ENCODE measurements around the gene RAMACL. TPM values are rescaled to one million over a fixed set of nuclear protein-coding genes. Genes with fewer than 3 reads are reported as not detected.
A peak's percentile ranks its signal among the peaks of the same experiment; 100 is the strongest.

RAMACL gene
- total and polyA plus RNA-seq, 3 experiments from 2014 or later, result 0.13 to 0.60 (median 0.15) TPM

DNA sequence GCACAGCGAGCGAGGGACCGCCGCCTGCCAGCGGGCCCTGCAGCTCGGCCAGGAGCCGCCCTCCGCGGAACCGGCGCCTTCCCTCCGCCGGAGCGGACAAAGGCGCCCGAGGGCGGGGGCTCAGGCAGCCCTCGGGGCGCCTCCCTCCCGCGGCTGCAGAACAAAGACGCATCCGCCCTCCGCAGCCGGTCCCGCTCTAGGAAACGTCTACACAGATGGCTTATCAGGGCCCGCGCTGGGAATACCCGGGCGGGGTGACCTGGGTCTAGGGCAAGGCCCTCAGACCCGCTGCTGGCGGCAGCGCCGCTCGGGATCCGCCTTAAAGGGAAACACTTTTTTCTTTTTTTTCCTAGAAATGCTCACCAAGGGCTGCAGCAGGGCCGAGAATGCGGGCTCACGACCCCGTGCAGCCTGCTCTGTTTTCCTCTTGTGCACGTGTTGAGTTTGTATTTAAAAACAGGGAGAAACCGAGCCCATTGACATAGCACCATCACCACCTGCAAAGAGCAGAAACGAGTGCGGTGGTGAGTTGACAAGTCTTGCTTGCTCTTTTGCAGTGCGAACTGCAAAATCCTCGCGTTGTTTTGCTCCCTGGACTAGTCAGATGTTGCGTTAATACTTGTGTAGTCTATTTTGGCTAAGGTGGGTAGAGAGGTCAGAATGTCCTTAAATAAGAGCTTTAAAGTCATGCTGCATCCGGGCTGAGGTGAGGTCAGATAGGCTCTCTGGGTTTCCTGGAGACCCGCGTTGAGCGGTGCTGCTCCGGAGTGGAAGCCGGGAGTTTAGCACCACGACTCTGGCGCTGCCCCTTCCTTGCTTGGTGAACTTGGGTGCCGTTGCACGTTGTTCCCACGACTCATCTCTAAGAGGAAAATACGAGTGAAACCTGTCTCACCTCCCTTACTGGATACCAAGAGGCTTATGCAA lies 41.7 kb upstream of the RAMACL start:
- Mint-ChIP-seq H3K27ac (peak overlapping the region; percentile 5 to 95 (median 88)), H3K9me3 (no peaks in the 10 kb centered on the region), H3K27me3 (peaks cover 36 to 57% of the 10 kb centered on the region in 2 donors), H3K4me3 (peak overlapping the region; percentile 93 to 99 (median 96)), H3K36me3 (peaks cover 0 to 4% (median 0%) of the 10 kb centered on the region in 3 donors), H3K4me1 (peaks cover 15 to 21% (median 19%) of the 10 kb centered on the region in 3 donors)
- peak overlapping the region; percentile 83 for H3K4me3 ChIP-seq (ENCODE audit: low read length)
- ChIA-PET POLR2A (interaction anchor here (0.6 to 1.2 kb wide), 4 partner anchors 45 to 310 kb away, joined by 4 to 6 read pairs (median 4); no protein-coding TSS in a partner anchor), CTCF (interaction anchor here (0.8 to 1.2 kb wide), 8 partner anchors 10 to 348 kb away, joined by 3 to 4 read pairs (median 4); no protein-coding TSS in a partner anchor)
- H3K27me3 ChIP-seq (ENCODE audit: insufficient read depth, low read length, poor library complexity, severe bottlenecking), result peaks cover 12% of the 10 kb centered on the region
- H3K36me3 ChIP-seq (ENCODE audit: insufficient read depth, low read length), result no peaks in the 10 kb centered on the region
- H3K9me3 ChIP-seq (ENCODE audit: low read length), result no peaks in the 10 kb centered on the region
- peaks cover 14% of the 10 kb centered on the region for H3K4me1 ChIP-seq (ENCODE audit: insufficient read depth, low read length)
- DNase-seq, result peak in 3 of 5 donors; percentile 46 to 78 (median 63)
- H3K27ac ChIP-seq (ENCODE audit: low read depth, low read length), result peak overlapping the region; percentile 43

DNA sequence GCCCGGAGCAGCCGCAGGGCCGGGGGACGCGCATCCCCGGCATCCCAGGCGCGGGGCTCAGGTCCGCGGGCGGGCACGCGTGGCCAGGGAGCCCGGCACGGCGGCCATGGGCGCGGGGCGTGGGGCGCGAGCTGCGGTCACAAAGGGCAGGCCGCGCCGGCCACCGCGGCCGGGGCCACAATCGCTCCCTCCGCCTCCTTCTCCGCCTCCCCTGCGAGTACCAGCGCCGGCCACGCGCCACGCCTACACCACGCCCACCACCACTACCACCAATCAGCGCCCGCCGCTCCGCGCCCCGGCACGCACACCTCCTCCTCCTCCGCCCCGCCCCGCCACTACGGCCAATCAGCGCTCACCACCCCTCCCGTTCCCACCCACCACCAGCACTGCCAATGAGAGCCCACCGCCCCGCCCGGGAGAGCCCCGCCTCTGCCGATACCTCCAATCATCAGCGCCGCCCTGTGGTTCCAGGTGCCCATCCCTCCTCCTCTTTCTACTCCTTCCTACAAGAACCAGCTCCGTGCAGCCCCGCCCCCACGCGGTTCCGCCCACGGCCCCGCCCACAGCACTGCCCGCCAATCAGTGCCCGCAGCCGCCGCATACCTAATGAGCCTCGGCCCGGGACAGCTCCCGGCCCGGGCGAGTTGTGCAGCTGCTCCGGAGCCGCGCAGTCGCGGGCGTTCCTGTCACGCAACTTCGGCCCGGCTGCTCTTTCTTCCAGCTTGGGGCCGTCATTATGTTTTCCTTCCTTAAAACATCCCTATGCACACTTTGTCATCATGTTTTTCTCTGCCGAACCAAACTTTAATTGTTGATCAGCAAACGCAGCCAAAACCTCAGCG lies 40.8 kb upstream of the RAMACL start, which contains the start of gene RPS6KA2:
RPS6KA2 (minus strand) TSS at position 219 of the 842 bp plus-strand sequence. CDS start 232 bp downstream, outside the sequence.
- peak within 1 kb of the TSS; percentile 93 to 99 (median 96) for H3K4me3 Mint-ChIP-seq
- H3K36me3 Mint-ChIP-seq, result peaks cover 0 to 4% (median 0%) of the 10 kb centered on the region in 3 donors
- Histone ChIP-seq H3K4me3 (ENCODE audit: low read length) (peak within 1 kb of the TSS; percentile 83), H3K9me3 (ENCODE audit: low read length) (no peaks in the 10 kb centered on the region), H3K36me3 (ENCODE audit: insufficient read depth, low read length) (no peaks in the 10 kb centered on the region), H3K4me1 (ENCODE audit: insufficient read depth, low read length) (peaks cover 14% of the 10 kb centered on the region), H3K27ac (ENCODE audit: low read depth, low read length) (peak within 1 kb of the TSS; percentile 43), H3K27me3 (ENCODE audit: insufficient read depth, low read length, poor library complexity, severe bottlenecking) (peaks cover 12% of the 10 kb centered on the region)
- H3K4me1 Mint-ChIP-seq, result peaks cover 15 to 21% (median 19%) of the 10 kb centered on the region in 3 donors
- peaks cover 33 to 56% of the 10 kb centered on the region in 2 donors for H3K27me3 Mint-ChIP-seq
- ChIA-PET POLR2A (interaction anchor here (0.6 to 1.2 kb wide), 6 partner anchors 44 to 372 kb away, joined by 3 to 6 read pairs (median 4); partner anchors contain the start of gene CEP43), CTCF (interaction anchor here (0.7 to 1.2 kb wide), 9 partner anchors 11 to 361 kb away, joined by 3 to 4 read pairs (median 3); no protein-coding TSS in a partner anchor)
- H3K27ac Mint-ChIP-seq, result peak within 1 kb of the TSS; percentile 80 to 95 (median 88)
- no peaks in the 10 kb centered on the region for H3K9me3 Mint-ChIP-seq
- DNase-seq, result peak; percentile 99 to 100 (median 100)

DNA sequence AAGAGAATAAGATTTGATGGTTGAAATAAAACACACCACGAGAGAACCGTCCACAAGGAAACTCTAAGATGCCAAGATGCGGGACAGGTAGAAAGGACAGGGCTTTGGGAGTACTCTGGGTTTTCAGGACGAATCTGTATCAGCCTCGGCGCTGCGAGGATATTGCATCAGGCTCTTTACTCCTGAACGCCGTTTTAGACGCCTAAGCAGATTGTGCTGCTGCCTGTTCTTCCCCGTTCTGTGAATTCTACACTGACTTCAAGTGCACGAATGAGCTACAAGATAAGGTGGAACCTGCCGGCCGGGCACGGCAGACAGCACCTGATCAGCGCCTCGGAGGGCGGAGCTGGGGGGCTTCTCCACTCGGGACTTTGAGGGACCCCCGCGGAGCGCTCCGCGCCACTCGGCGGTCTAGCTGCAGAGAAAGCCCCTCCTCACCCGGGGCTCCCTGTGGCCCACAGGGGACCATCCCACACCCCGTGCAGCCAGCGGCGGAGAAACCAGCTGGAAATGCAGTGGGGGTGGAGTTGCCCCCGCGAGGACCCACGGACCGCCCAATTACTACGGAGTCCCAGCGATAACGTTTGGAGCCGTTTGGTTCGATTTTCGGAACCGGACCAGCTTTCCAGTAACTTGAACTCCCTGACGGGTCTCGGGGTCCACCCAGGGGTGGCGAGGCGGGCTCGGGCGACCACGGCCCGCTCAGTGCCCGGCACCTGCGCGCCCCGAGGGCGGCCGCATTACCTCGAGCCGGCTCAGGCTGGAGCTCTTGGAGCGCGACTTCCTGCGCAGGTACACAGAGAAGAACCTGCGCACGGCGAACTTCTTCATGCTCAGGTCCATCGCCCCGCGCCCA lies 39.9 kb upstream of the RAMACL start:
- peaks cover 30 to 54% of the 10 kb centered on the region in 2 donors for H3K27me3 Mint-ChIP-seq
- DNase-seq, result peak; percentile 4 to 62 (median 17)
- peak overlapping the region; percentile 69 to 90 (median 82) for H3K4me3 Mint-ChIP-seq
- Histone ChIP-seq H3K4me3 (ENCODE audit: low read length) (peak overlapping the region; percentile 60), H3K36me3 (ENCODE audit: insufficient read depth, low read length) (no peaks in the 10 kb centered on the region), H3K27me3 (ENCODE audit: insufficient read depth, low read length, poor library complexity, severe bottlenecking) (peaks cover 12% of the 10 kb centered on the region), H3K27ac (ENCODE audit: low read depth, low read length) (no peak overlapping the region), H3K4me1 (ENCODE audit: insufficient read depth, low read length) (peaks cover 14% of the 10 kb centered on the region), H3K9me3 (ENCODE audit: low read length) (no peaks in the 10 kb centered on the region)
- CTCF ChIA-PET, result interaction anchor here (0.7 kb wide), 1 partner anchor 362 kb away, joined by 3 read pairs; no protein-coding TSS in a partner anchor
- POLR2A ChIA-PET, result interaction anchor here (0.6 to 1.2 kb wide), 3 partner anchors 138 to 372 kb away, joined by 3 to 6 read pairs (median 4); partner anchors contain the start of gene CEP43
- H3K36me3 Mint-ChIP-seq, result peaks cover 0 to 4% (median 0%) of the 10 kb centered on the region in 3 donors
- H3K4me1 Mint-ChIP-seq, result peaks cover 15 to 21% (median 19%) of the 10 kb centered on the region in 3 donors
- H3K9me3 Mint-ChIP-seq, result no peaks in the 10 kb centered on the region
- peak overlapping the region in 3 of 8 donors; percentile 4 to 84 (median 14) for H3K27ac Mint-ChIP-seq

DNA sequence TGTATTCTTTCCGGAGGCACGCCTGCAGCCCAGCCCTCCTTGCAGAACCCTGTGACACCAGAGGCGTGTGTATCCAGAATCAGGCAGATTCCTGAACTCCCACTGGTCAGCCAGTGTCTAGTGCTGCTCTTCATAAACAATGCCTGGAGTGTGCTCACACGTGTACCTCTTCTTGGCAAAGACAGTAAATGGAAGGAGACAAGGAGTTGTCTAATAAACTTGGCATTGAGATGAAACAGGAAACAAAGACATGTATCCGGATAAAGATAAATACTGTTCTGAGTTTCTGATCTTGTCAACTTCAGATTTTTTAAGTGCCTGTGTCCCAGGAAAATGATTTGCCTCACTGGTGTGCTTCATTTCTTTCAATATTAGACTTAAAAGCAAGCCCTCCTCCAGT lies 38.9 kb upstream of the RAMACL start:
- Mint-ChIP-seq H3K27ac (peak overlapping the region in 1 of 8 donors; percentile 16), H3K9me3 (no peaks in the 10 kb centered on the region), H3K4me3 (peak overlapping the region in 2 of 7 donors; percentile 69 to 79), H3K4me1 (peaks cover 15 to 21% (median 19%) of the 10 kb centered on the region in 3 donors), H3K36me3 (peaks cover 0 to 4% (median 0%) of the 10 kb centered on the region in 3 donors), H3K27me3 (peaks cover 30 to 47% of the 10 kb centered on the region in 2 donors)
- Histone ChIP-seq H3K27me3 (ENCODE audit: insufficient read depth, low read length, poor library complexity, severe bottlenecking) (peaks cover 12% of the 10 kb centered on the region), H3K9me3 (ENCODE audit: low read length) (no peaks in the 10 kb centered on the region), H3K27ac (ENCODE audit: low read depth, low read length) (no peak overlapping the region), H3K4me1 (ENCODE audit: insufficient read depth, low read length) (peaks cover 14% of the 10 kb centered on the region), H3K36me3 (ENCODE audit: insufficient read depth, low read length) (no peaks in the 10 kb centered on the region), H3K4me3 (ENCODE audit: low read length) (no peak overlapping the region)
- DNase-seq, result no peak
- ChIA-PET CTCF (no interaction called here), POLR2A (no interaction called here)

DNA sequence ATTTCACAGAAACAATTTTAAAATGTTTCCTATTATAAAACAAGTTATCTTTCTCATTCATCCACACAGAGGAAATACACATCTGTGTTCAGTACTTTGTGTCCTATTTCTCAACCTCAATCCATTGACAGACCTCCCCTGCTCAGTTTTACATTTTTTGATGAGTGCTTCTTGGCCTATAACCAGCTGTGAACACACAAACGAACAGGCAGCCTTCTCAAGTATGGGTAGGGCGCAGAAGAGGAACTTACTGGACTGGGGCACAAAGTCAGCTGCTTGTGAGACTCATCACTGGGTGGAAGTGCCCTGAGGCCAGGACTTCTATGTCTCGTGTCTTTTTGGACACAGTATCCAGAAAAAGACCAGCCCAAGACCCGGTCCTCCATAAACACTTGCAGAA lies 37.8 kb upstream of the RAMACL start:
- H3K36me3 Mint-ChIP-seq, result peaks cover 0 to 4% (median 0%) of the 10 kb centered on the region in 3 donors

DNA sequence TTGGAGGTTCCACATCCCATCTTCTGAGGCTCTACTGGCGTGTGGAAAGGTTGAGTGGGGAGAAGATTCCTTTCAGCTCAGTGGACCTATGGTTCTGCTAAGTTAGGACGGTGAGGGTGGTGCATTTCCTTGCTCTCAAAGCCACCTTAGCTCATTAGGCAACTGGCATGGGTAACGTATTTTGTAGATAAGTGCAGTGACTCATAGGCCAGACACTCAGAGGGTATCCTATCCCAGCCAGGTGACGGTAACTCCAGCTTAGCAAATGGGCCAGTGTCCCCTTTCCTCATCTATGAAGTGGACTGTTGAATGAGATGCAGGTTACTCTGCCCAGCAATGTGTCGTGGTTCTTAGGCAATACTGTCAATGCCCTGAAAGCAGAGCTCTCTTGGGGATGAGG lies 36.8 kb upstream of the RAMACL start:
- Mint-ChIP-seq H3K36me3 (peaks cover 0 to 4% (median 0%) of the 10 kb centered on the region in 3 donors), H3K4me1 (peaks cover 11 to 17% (median 12%) of the 10 kb centered on the region in 3 donors), H3K9me3 (no peaks in the 10 kb centered on the region), H3K27ac (no peak overlapping the region), H3K4me3 (peak overlapping the region in 2 of 7 donors; percentile 38 to 40), H3K27me3 (peaks cover 24 to 35% of the 10 kb centered on the region in 2 donors)
- POLR2A ChIA-PET, result no interaction called here
- H3K4me3 ChIP-seq (ENCODE audit: low read length), result no peak overlapping the region
- peaks cover under 1% of the 10 kb centered on the region for H3K27me3 ChIP-seq (ENCODE audit: insufficient read depth, low read length, poor library complexity, severe bottlenecking)
- peaks cover 7% of the 10 kb centered on the region for H3K4me1 ChIP-seq (ENCODE audit: insufficient read depth, low read length)
- H3K36me3 ChIP-seq (ENCODE audit: insufficient read depth, low read length), result no peaks in the 10 kb centered on the region
- no peak for DNase-seq
- CTCF ChIA-PET, result interaction anchor here (0.6 kb wide), 1 partner anchor 212 kb away, joined by 3 read pairs; no protein-coding TSS in a partner anchor
- H3K27ac ChIP-seq (ENCODE audit: low read depth, low read length), result no peak overlapping the region
- no peaks in the 10 kb centered on the region for H3K9me3 ChIP-seq (ENCODE audit: low read length)

More for the DNA sequence above, 37.8 kb upstream of the RAMACL start:
- Mint-ChIP-seq H3K9me3 (no peaks in the 10 kb centered on the region), H3K4me3 (no peak overlapping the region), H3K4me1 (peaks cover 15 to 21% (median 19%) of the 10 kb centered on the region in 3 donors), H3K27ac (no peak overlapping the region), H3K27me3 (peaks cover 26 to 40% of the 10 kb centered on the region in 2 donors)
- CTCF ChIA-PET, result no interaction called here
- Histone ChIP-seq H3K27ac (ENCODE audit: low read depth, low read length) (no peak overlapping the region), H3K4me3 (ENCODE audit: low read length) (no peak overlapping the region), H3K4me1 (ENCODE audit: insufficient read depth, low read length) (peaks cover 14% of the 10 kb centered on the region), H3K27me3 (ENCODE audit: insufficient read depth, low read length, poor library complexity, severe bottlenecking) (peaks cover 10% of the 10 kb centered on the region), H3K9me3 (ENCODE audit: low read length) (no peaks in the 10 kb centered on the region), H3K36me3 (ENCODE audit: insufficient read depth, low read length) (no peaks in the 10 kb centered on the region)
- no peak for DNase-seq
- POLR2A ChIA-PET, result interaction anchor here (0.5 kb wide), 1 partner anchor 243 kb away, joined by 3 read pairs; no protein-coding TSS in a partner anchor
